CD4-positive, alpha-beta T cell treated with Interleukin-10 for 1 hour (primary cell): ENCODE data around the gene CENPP.
"Not testable (repeated sequence)": the region's sequence is repeated elsewhere in the genome, so short reads cannot be mapped to it uniquely, and the experiment has no call there.

Source experiments
- DNase-seq: peaks from one replicate; pipeline ENCODE4 v3.0.0-alpha.2; 2020

Gene CENPP

GRCh38 chr9:92384375-92384774, 58.6 kb downstream of the CENPP start:
- DNase-seq = no peak

- no peak for DNase-seq
Observed at GRCh38 chr9:92385001-92385400, 59.2 kb downstream of the CENPP start.

- no peak for DNase-seq
Observed at GRCh38 chr9:92385477-92385876, 59.7 kb downstream of the CENPP start.

- DNase-seq = no peak
Observed at GRCh38 chr9:92385953-92386352, 60.2 kb downstream of the CENPP start.

GRCh38 chr9:92392690-92393089, 66.9 kb downstream of the CENPP start:
- no peak for DNase-seq

GRCh38 chr9:92393686-92394085, 67.9 kb downstream of the CENPP start:
- no peak for DNase-seq

- DNase-seq = no peak
Observed at GRCh38 chr9:92395617-92396016, 69.9 kb downstream of the CENPP start.

GRCh38 chr9:92397853-92398252, 72.1 kb downstream of the CENPP start:
- no peak for DNase-seq

- no peak for DNase-seq
Observed at GRCh38 chr9:92402360-92402759, 76.6 kb downstream of the CENPP start.

GRCh38 chr9:92402826-92403745, 77.3 kb downstream of the CENPP start:
- no peak for DNase-seq

GRCh38 chr9:92404042-92404836, 78.5 kb downstream of the CENPP start, which contains the start of gene OGN:
Gene OGN (minus strand): TSS chr9:92404578. CDS start chr9:92403407, 1,171 bp downstream.
- DNase-seq = no peak

- no peak for DNase-seq
Observed at GRCh38 chr9:92405818-92406217, 80.1 kb downstream of the CENPP start.

GRCh38 chr9:92406477-92406876, 80.7 kb downstream of the CENPP start:
- peak; percentile 56 for DNase-seq

GRCh38 chr9:92407818-92408217, 82.1 kb downstream of the CENPP start:
- DNase-seq = no peak

GRCh38 chr9:92408747-92409478, 83.2 kb downstream of the CENPP start:
- DNase-seq = no peak

- DNase-seq = not testable (repeated sequence)
Observed at GRCh38 chr9:92411157-92411556, 85.4 kb downstream of the CENPP start.

- no peak for DNase-seq
Observed at GRCh38 chr9:92414566-92414965, 88.8 kb downstream of the CENPP start.

GRCh38 chr9:92422611-92423338, 97.0 kb downstream of the CENPP start:
- DNase-seq = no peak

GRCh38 chr9:92423612-92424011, 97.9 kb downstream of the CENPP start:
- DNase-seq = no peak

GRCh38 chr9:92424340-92424739, 98.6 kb downstream of the CENPP start, which contains the start of gene OMD:
Gene OMD (minus strand): TSS chr9:92424471. CDS start chr9:92417558, 6,913 bp downstream.
- DNase-seq = no peak

- DNase-seq = no peak
Observed at GRCh38 chr9:92425474-92425873, 99.7 kb downstream of the CENPP start.

GRCh38 chr9:92426501-92427145, 100.9 kb downstream of the CENPP start:
- no peak for DNase-seq
